Measurements from ENCODE around the gene UBTF. TPM values are rescaled to one million over a fixed set of nuclear protein-coding genes. Genes with fewer than 3 reads are reported as not detected.

Gene UBTF
- total RNA-seq, 6 experiments from 2014 or later: 22.3 to 35.9 (median 32.0) TPM

DNA sequence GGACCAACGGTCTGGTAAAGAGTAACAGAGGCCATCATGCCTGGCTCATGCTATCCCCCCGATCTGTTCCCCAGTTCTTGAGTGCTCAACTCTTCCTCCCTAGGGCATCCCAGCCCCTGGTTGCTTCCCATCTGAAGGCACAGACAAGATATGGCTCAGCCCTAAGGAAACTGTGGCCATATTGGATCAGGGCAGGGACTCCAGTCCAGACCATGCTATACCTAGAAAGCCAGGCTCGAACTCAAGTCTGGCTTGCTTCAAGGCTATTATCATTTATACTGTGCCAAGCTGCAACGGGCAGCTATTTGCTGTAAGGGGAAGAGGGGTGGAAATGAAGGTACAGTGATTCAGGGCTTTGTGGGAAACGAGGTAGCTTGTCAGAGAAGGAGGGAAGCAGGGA lies 2.8 kb downstream of the UBTF start:
- no peak overlapping the region for H3K27ac ChIP-seq
- no peaks in the 10 kb centered on the region for H3K27me3 ChIP-seq
- WGBS (ENCODE audit: insufficient coverage, low coverage, low lambda C conversion rate, missing lambda C conversion rate): 52% methylated on average over 5 of the region's 5 CpGs
- no peak overlapping the region for H3K4me3 ChIP-seq
- no peak for TF ChIP-seq POLR2A (IDR thresholded peaks at IDR 0.05)
- TF ChIP-seq, protein P1, sequence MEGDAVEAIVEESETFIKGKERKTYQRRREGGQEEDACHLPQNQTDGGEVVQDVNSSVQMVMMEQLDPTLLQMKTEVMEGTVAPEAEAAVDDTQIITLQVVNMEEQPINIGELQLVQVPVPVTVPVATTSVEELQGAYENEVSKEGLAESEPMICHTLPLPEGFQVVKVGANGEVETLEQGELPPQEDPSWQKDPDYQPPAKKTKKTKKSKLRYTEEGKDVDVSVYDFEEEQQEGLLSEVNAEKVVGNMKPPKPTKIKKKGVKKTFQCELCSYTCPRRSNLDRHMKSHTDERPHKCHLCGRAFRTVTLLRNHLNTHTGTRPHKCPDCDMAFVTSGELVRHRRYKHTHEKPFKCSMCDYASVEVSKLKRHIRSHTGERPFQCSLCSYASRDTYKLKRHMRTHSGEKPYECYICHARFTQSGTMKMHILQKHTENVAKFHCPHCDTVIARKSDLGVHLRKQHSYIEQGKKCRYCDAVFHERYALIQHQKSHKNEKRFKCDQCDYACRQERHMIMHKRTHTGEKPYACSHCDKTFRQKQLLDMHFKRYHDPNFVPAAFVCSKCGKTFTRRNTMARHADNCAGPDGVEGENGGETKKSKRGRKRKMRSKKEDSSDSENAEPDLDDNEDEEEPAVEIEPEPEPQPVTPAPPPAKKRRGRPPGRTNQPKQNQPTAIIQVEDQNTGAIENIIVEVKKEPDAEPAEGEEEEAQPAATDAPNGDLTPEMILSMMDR (IDR thresholded peaks at IDR 0.05): no peak
- H3K36me3 ChIP-seq: peaks cover 9 to 36% (median 19%) of the 10 kb centered on the region in 4 donors
- H3K4me1 ChIP-seq: peaks cover 0 to 11% (median 4%) of the 10 kb centered on the region in 4 donors
- intact Hi-C loops (cut with DNase I): loop anchor here in 1 of 2 donors (10.0 kb wide), 1 partner anchor 138 kb away; no protein-coding TSS in a partner anchor
- H3K9me3 ChIP-seq: no peaks in the 10 kb centered on the region
- ATAC-seq (no peak), DNase-seq (no peak)

GRCh38 chr17:44216173-44216572 lies 3.3 kb downstream of the UBTF start:
- no peak for TF ChIP-seq POLR2A (IDR thresholded peaks at IDR 0.05)
- intact Hi-C loops (cut with DNase I): loop anchor here in 1 of 2 donors (10.0 kb wide), 1 partner anchor 139 kb away; no protein-coding TSS in a partner anchor
- Histone ChIP-seq H3K4me1 (peaks cover 0 to 11% (median 4%) of the 10 kb centered on the region in 4 donors), H3K9me3 (no peaks in the 10 kb centered on the region), H3K36me3 (peaks cover 9 to 40% (median 19%) of the 10 kb centered on the region in 4 donors), H3K27me3 (no peaks in the 10 kb centered on the region), H3K27ac (no peak overlapping the region), H3K4me3 (no peak overlapping the region)
- no peak for DNase-seq
- 26% methylated on average over 3 of the region's 5 CpGs for WGBS (ENCODE audit: insufficient coverage, low coverage, low lambda C conversion rate, missing lambda C conversion rate)
- ATAC-seq: no peak

GRCh38 chr17:44214896-44215295 lies 4.6 kb downstream of the UBTF start:
- intact Hi-C loops (cut with DNase I): loop anchor here (5.0 to 10.0 kb wide), 2 partner anchors 107 to 140 kb away; partner anchors contain the start of gene SLC25A39 (in 2 of the 2)
- TF ChIP-seq, protein P1 (IDR thresholded peaks at IDR 0.05): no peak
- no peak for TF ChIP-seq POLR2A (IDR thresholded peaks at IDR 0.05)
- Histone ChIP-seq H3K36me3 (peaks cover 9 to 49% (median 20%) of the 10 kb centered on the region in 4 donors), H3K27ac (no peak overlapping the region), H3K27me3 (no peaks in the 10 kb centered on the region), H3K9me3 (no peaks in the 10 kb centered on the region), H3K4me1 (peaks cover 0 to 15% (median 6%) of the 10 kb centered on the region in 4 donors), H3K4me3 (no peak overlapping the region)
- no peak for ATAC-seq
- no peak for DNase-seq
- WGBS (ENCODE audit: insufficient coverage, low coverage, low lambda C conversion rate, missing lambda C conversion rate): 90% methylated on average over 6 of the region's 6 CpGs

DNA sequence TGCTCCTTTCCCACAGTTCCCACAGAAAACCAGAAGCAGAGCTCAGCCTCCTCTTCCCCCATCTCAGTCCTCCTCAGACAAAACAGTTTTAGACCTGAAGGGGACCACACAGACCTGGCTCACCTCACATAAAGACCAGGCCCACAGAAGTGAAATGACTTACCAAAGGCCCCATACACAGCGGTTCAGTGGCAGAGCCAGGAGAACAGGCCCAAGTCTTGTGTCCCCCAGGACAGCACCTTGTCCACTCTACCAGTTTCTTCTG lies 5.3 kb downstream of the UBTF start:
- Histone ChIP-seq H3K9me3 (no peaks in the 10 kb centered on the region), H3K27ac (no peak overlapping the region), H3K4me1 (peaks cover 0 to 15% (median 6%) of the 10 kb centered on the region in 4 donors), H3K36me3 (peaks cover 9 to 56% (median 27%) of the 10 kb centered on the region in 4 donors), H3K4me3 (no peak overlapping the region), H3K27me3 (no peaks in the 10 kb centered on the region)
- intact Hi-C loops (cut with DNase I): loop anchor here (5.0 to 10.0 kb wide), 2 partner anchors 108 to 141 kb away; partner anchors contain the start of gene SLC25A39 (in 2 of the 2)
- no peak for TF ChIP-seq POLR2A (IDR thresholded peaks at IDR 0.05)
- TF ChIP-seq, protein P1 (IDR thresholded peaks at IDR 0.05): no peak
- no peak for DNase-seq
- no peak for ATAC-seq
- whole genome bisulfite sequencing (ENCODE audit: insufficient coverage, low coverage, low lambda C conversion rate, missing lambda C conversion rate): 60% methylated on average over 1 of the region's 1 CpG

GRCh38 chr17:44213403-44214229 lies 5.9 kb downstream of the UBTF start:
- Histone ChIP-seq H3K27ac (no peak overlapping the region), H3K27me3 (no peaks in the 10 kb centered on the region), H3K9me3 (no peaks in the 10 kb centered on the region), H3K4me3 (no peak overlapping the region), H3K4me1 (peaks cover 0 to 15% (median 6%) of the 10 kb centered on the region in 4 donors), H3K36me3 (peaks cover 9 to 62% (median 29%) of the 10 kb centered on the region in 4 donors)
- DNase-seq (no peak), ATAC-seq (no peak)
- WGBS (ENCODE audit: insufficient coverage, low coverage, low lambda C conversion rate, missing lambda C conversion rate): 94% methylated on average over 3 of the region's 15 CpGs
- intact Hi-C loops (cut with DNase I): loop anchor here (5.0 to 10.0 kb wide), 2 partner anchors 109 to 141 kb away; partner anchors contain the start of gene SLC25A39 (in 2 of the 2)
- TF ChIP-seq, protein P1 (IDR thresholded peaks at IDR 0.05): no peak
- TF ChIP-seq POLR2A (IDR thresholded peaks at IDR 0.05): no peak
